Measurements from ENCODE around the gene SH3TC1.

The SH3TC1 gene

GRCh38 chr4:8202108-8203051 is 3.3 kb downstream of the SH3TC1 start:
- no peak overlapping the region for H3K4me3 ChIP-seq (ENCODE audit: low read depth, low read length)
- no peak for DNase-seq (ENCODE audit: low read depth, low spot score)
- TF ChIP-seq, protein P1, sequence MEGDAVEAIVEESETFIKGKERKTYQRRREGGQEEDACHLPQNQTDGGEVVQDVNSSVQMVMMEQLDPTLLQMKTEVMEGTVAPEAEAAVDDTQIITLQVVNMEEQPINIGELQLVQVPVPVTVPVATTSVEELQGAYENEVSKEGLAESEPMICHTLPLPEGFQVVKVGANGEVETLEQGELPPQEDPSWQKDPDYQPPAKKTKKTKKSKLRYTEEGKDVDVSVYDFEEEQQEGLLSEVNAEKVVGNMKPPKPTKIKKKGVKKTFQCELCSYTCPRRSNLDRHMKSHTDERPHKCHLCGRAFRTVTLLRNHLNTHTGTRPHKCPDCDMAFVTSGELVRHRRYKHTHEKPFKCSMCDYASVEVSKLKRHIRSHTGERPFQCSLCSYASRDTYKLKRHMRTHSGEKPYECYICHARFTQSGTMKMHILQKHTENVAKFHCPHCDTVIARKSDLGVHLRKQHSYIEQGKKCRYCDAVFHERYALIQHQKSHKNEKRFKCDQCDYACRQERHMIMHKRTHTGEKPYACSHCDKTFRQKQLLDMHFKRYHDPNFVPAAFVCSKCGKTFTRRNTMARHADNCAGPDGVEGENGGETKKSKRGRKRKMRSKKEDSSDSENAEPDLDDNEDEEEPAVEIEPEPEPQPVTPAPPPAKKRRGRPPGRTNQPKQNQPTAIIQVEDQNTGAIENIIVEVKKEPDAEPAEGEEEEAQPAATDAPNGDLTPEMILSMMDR (IDR thresholded peaks at IDR 0.05; ENCODE audit: low read depth, low read length) = no peak
- in situ Hi-C loops (cut with HindIII; ENCODE audit: low sequenced_read_pairs) = no loop called here

DNA sequence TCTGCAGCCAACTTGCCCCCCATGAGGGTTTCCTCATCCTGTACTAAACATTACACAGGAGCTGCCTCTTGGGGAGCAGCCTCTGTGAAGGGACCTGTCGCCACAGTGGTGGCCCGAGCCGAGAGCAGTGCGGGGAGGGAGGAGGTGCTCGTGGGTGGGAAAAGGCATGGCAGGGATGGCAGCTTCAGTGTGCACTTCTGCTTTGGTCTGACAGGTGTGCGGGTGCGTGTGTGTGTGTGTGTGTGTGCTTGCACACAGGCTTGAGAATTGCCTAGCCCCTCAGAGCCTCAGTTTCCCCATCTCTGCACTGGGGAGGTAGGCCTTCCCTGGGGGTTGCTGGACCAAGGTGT is 3.9 kb downstream of the SH3TC1 start:
- TF ChIP-seq, protein P1 (IDR thresholded peaks at IDR 0.05; ENCODE audit: low read depth, low read length) = no peak
- DNase-seq (ENCODE audit: low read depth, low spot score) = no peak
- in situ Hi-C loops (cut with HindIII; ENCODE audit: low sequenced_read_pairs) = no loop called here
- H3K4me3 ChIP-seq (ENCODE audit: low read depth, low read length) = no peak overlapping the region

DNA sequence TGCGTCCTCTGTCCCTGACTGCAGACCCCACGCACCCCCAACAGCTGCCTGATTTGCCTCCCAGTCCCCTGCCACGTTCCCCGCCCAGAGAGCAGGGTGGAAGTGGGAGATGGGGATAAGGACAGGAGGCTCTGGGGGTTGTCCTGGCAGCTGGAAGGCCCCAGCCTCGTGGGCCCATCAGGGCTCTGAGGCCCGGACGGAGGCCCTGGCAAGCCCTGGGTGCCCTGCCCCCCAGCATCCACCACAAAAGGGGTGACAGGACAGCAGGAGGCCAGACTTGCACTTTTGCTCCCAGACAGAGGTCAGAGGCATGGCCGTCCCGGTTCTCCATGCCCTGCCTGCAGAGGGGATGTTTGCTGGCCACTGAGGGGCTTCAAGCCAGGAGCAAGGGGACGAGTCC is 4.7 kb downstream of the SH3TC1 start:
- in situ Hi-C loops (cut with HindIII; ENCODE audit: low sequenced_read_pairs) = no loop called here
- TF ChIP-seq, protein P1 (IDR thresholded peaks at IDR 0.05; ENCODE audit: low read depth, low read length) = no peak

GRCh38 chr4:8204576-8205227 is 5.6 kb downstream of the SH3TC1 start:
- H3K4me3 ChIP-seq (ENCODE audit: low read depth, low read length) = no peak overlapping the region
- in situ Hi-C loops (cut with HindIII; ENCODE audit: low sequenced_read_pairs) = no loop called here
- no peak for DNase-seq (ENCODE audit: low read depth, low spot score)
- TF ChIP-seq, protein P1 (IDR thresholded peaks at IDR 0.05; ENCODE audit: low read depth, low read length) = no peak

More for the DNA sequence above, 4.7 kb downstream of the SH3TC1 start:
- no peak for DNase-seq (ENCODE audit: low read depth, low spot score)
- H3K4me3 ChIP-seq (ENCODE audit: low read depth, low read length) = no peak overlapping the region

GRCh38 chr4:8205241-8205707 is 6.2 kb downstream of the SH3TC1 start:
- DNase-seq (ENCODE audit: low read depth, low spot score) = no peak
- no peak overlapping the region for H3K4me3 ChIP-seq (ENCODE audit: low read depth, low read length)
- TF ChIP-seq, protein P1 (IDR thresholded peaks at IDR 0.05; ENCODE audit: low read depth, low read length) = no peak
- in situ Hi-C loops (cut with HindIII; ENCODE audit: low sequenced_read_pairs) = no loop called here

DNA sequence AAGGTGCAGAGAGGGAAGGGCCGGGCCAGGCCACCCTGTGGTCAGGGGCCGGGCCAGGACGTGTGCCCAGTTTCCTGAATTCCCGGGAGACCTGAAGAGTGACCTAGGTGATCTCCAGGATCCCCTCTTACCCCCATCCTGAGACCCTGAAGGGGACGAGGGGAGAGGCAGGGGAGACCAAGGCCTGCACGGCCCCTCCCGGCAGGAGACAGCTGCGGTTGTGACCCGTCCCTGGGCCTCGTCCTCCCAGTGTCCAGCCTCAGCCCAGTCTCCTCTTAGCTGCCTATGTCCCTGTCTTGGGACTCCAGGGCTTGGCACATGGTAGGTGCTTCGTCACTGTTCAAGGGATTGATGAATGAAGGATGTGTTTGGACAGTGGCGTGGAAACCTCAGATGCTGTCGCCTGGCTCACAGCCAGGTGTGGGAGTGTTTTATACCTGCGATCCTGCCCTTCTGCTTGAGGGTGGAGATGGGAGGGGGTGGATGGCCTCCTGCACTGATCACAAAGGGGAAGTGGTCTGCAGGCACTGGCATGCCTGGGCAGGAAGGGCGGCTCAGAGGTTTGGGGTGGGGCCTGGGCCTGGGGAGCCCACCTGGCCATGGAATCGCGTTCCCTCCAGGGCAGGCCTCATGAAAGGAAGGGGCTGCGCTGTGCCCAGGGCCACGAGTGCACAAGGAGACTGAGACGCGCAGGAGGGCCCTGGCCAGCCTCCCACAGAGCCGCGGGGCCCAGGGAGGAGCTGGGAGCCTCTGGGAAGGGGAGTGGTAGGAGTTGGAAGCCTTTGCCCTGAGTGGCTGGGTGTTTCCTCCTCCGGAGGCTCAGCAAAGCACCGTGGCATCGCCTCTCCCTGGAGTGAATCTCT is 6.9 kb downstream of the SH3TC1 start:
- in situ Hi-C loops (cut with HindIII; ENCODE audit: low sequenced_read_pairs) = no loop called here
- DNase-seq (ENCODE audit: low read depth, low spot score) = no peak
- TF ChIP-seq, protein P1 (IDR thresholded peaks at IDR 0.05; ENCODE audit: low read depth, low read length) = no peak
- H3K4me3 ChIP-seq (ENCODE audit: low read depth, low read length) = no peak overlapping the region
